HepG2 (cell line): ENCODE results near the gene PIK3R1. TPM values are rescaled to one million over a fixed set of nuclear protein-coding genes. Genes with fewer than 3 reads are reported as not detected.

Source experiments
- ARHGAP35 ChIP-seq: sonication (generic); formaldehyde crosslinking; IDR thresholded peaks from 2 replicates; pipeline ENCODE4 v1.9.0; 2022; ENCODE audit warnings: mild to moderate bottlenecking, inconsistent platforms, moderate library complexity, missing genetic modification reagents, borderline replicate concordance
- ATF3 ChIP-seq: sonication (generic); formaldehyde crosslinking; IDR thresholded peaks from 2 replicates; pipeline ENCODE4 v1.4.0; 2020; ENCODE audit warnings: missing genetic modification reagents
- BRCA1 ChIP-seq: sonication (generic); formaldehyde crosslinking; IDR thresholded peaks from 2 replicates; pipeline ENCODE4 v1.4.0; 2020; ENCODE audit warnings: missing genetic modification reagents
- CENPT ChIP-seq: sonication (generic); formaldehyde crosslinking; IDR thresholded peaks from 2 replicates; pipeline ENCODE4 v1.8.0; 2022; ENCODE audit warnings: low read depth, mild to moderate bottlenecking, moderate library complexity, missing genetic modification reagents
- CSRNP2 ChIP-seq: sonication (generic); formaldehyde crosslinking; conservative IDR thresholded peaks from 2 replicates; pipeline ENCODE4 v1.8.0; 2022; ENCODE audit warnings: low read depth, missing genetic modification reagents
- EP300 ChIP-seq, 3 experiments: sonication (generic) in 1 of 3; formaldehyde crosslinking in 1 of 3; IDR thresholded peaks; 2 replicates each; pipeline versions ENCODE4 v1.5.1 to v1.6.1; 2011 to 2020; ENCODE audit warnings: low read depth in 2 of 3, low read length in 2 of 3, borderline replicate concordance in 1 of 3, improper control_type of control experiment in 1 of 3, mild to moderate bottlenecking in 1 of 3, missing genetic modification reagents in 1 of 3, moderate library complexity in 1 of 3
- HNF4A ChIP-seq: sonication (generic); formaldehyde crosslinking; IDR thresholded peaks from 2 replicates; pipeline ENCODE4 v1.4.0; 2020; ENCODE audit warnings: missing genetic modification reagents
- MEIS1 ChIP-seq: sonication (generic); formaldehyde crosslinking; IDR thresholded peaks from 2 replicates; pipeline ENCODE4 v1.9.0; 2021; ENCODE audit warnings: mild to moderate bottlenecking, missing genetic modification reagents, moderate library complexity, borderline replicate concordance
- MIER2 ChIP-seq: IDR thresholded peaks from 2 replicates; pipeline ENCODE4 v1.6.1; 2016; ENCODE audit warnings: missing biosample characterization, missing genetic modification reagents
- PAX8 ChIP-seq: sonication (generic); formaldehyde crosslinking; IDR thresholded peaks from 2 replicates; pipeline ENCODE4 v1.8.0; 2022; ENCODE audit warnings: mild to moderate bottlenecking, missing genetic modification reagents, borderline replicate concordance
- PHF21A ChIP-seq: sonication (generic); formaldehyde crosslinking; IDR thresholded peaks from 2 replicates; pipeline ENCODE4 v1.5.0; 2020; ENCODE audit warnings: mild to moderate bottlenecking, missing genetic modification reagents
- REL ChIP-seq: sonication (generic); formaldehyde crosslinking; conservative IDR thresholded peaks from 2 replicates; pipeline ENCODE4 v1.8.0; 2022; ENCODE audit warnings: mild to moderate bottlenecking, missing genetic modification reagents, moderate library complexity
- SMAD3 ChIP-seq: sonication (generic); formaldehyde crosslinking; IDR thresholded peaks from 2 replicates; pipeline ENCODE4 v1.4.0; 2020; ENCODE audit warnings: missing genetic modification reagents
- YEATS4 ChIP-seq: sonication (generic); formaldehyde crosslinking; IDR thresholded peaks from 2 replicates; pipeline ENCODE4 v1.4.0; 2020; ENCODE audit warnings: missing genetic modification reagents, borderline replicate concordance
- ZBTB2 ChIP-seq: sonication (generic); formaldehyde crosslinking; IDR thresholded peaks from 2 replicates; pipeline ENCODE4 v1.8.0; 2022; ENCODE audit warnings: low read depth, missing genetic modification reagents
- ZEB1 ChIP-seq: IDR thresholded peaks from 2 replicates; pipeline ENCODE4 v1.6.1; 2012; ENCODE audit warnings: mild to moderate bottlenecking, low read depth, inconsistent platforms; ENCODE audit not compliant: insufficient replicate concordance
- ZFP36L1 ChIP-seq: sonication (generic); formaldehyde crosslinking; IDR thresholded peaks from 2 replicates; pipeline ENCODE4 v1.8.0; 2022; ENCODE audit warnings: mild to moderate bottlenecking, missing genetic modification reagents, moderate library complexity
- ZNF20 ChIP-seq: sonication (generic); formaldehyde crosslinking; IDR thresholded peaks from 2 replicates; pipeline ENCODE4 v1.4.0; 2020; ENCODE audit warnings: mild to moderate bottlenecking, moderate library complexity, missing genetic modification reagents
- ZNF263 ChIP-seq: sonication (generic); formaldehyde crosslinking; IDR thresholded peaks from 2 replicates; pipeline ENCODE4 v1.4.0; 2020; ENCODE audit warnings: missing genetic modification reagents
- ZNF510 ChIP-seq: sonication (generic); formaldehyde crosslinking; IDR thresholded peaks from 2 replicates; pipeline ENCODE4 v1.4.0; 2020; ENCODE audit warnings: low read depth, mild to moderate bottlenecking, missing genetic modification reagents
- ZNF543 ChIP-seq: sonication (generic); formaldehyde crosslinking; IDR thresholded peaks from 2 replicates; pipeline ENCODE4 v1.4.0; 2020; ENCODE audit warnings: mild to moderate bottlenecking, missing genetic modification reagents
- ZNF552 ChIP-seq: sonication (generic); formaldehyde crosslinking; IDR thresholded peaks from 2 replicates; pipeline ENCODE4 v1.9.0; 2022; ENCODE audit warnings: missing genetic modification reagents, mild to moderate bottlenecking, borderline replicate concordance
- ZNF607 ChIP-seq: sonication (generic); formaldehyde crosslinking; IDR thresholded peaks from 2 replicates; pipeline ENCODE4 v1.5.1; 2020; ENCODE audit warnings: missing genetic modification reagents, mild to moderate bottlenecking, borderline replicate concordance
- ZNF619 ChIP-seq: sonication (generic); formaldehyde crosslinking; IDR thresholded peaks from 2 replicates; pipeline ENCODE4 v1.4.0; 2020; ENCODE audit warnings: mild to moderate bottlenecking, missing genetic modification reagents
- ZNF75D ChIP-seq: sonication (generic); formaldehyde crosslinking; IDR thresholded peaks from 2 replicates; pipeline ENCODE4 v1.8.1; 2023; ENCODE audit warnings: missing genetic modification reagents, mild to moderate bottlenecking, borderline replicate concordance
- ZNF761 ChIP-seq: sonication (generic); formaldehyde crosslinking; conservative IDR thresholded peaks from 2 replicates; pipeline ENCODE4 v1.4.0; 2020; ENCODE audit warnings: mild to moderate bottlenecking, missing genetic modification reagents
- polyA plus RNA-seq, 8 experiments: library from polyadenylated mRNA; depleted of rRNA in 3 of 8; stranded (reverse) in 7 of 8; unstranded in 1 of 8; fragments of >200 nt; fragmentation: Illumina TruSeq in 4 of 8; extraction: Trizol in 4 of 8; gene quantifications; 2 replicates each; pipeline versions ENCODE4 v1.2.1 to v1.2.3, GENCODE V29; 2011 to 2016; ENCODE audit warnings: low read depth in 4 of 8, missing spikeins in 1 of 8, mixed read lengths in 1 of 8; ENCODE audit not compliant: insufficient read depth in 1 of 8
- total RNA-seq, 5 experiments: library from RNA; depleted of rRNA; stranded (reverse); fragments of >200 nt; fragmentation: Illumina TruSeq; extraction: Trizol; gene quantifications; 2 replicates each; pipeline ENCODE4 v1.2.3, GENCODE V29; 2016; ENCODE audit warnings: low read depth in 1 of 5

PIK3R1 gene
- total and polyA plus RNA-seq, 2 of the 13 experiments (the other 11 are each of a cell fraction or from before 2014, with no cell fraction given): 8.4 to 21.3 TPM

GRCh38 chr5:68215208-68215897 is at the start of gene PIK3R1 (continued):
- peak; percentile 86; the same call in 1 of the 2 replicates for TF ChIP-seq YEATS4 (CRISPR knock-in tag)
- TF ChIP-seq EP300 (IDR thresholded peaks at IDR 0.05; ENCODE audit: low read depth in 2 of 2, low read length in 2 of 2): no peak
- TF ChIP-seq EP300 (CRISPR knock-in tag; IDR thresholded peaks at IDR 0.05; ENCODE audit: borderline replicate concordance): no peak
- peak; percentile 61 for TF ChIP-seq PHF21A (CRISPR knock-in tag)
- no peak for TF ChIP-seq ZNF20 (CRISPR knock-in tag)
- TF ChIP-seq ZNF263 (CRISPR knock-in tag): peak; percentile 98
- TF ChIP-seq REL (CRISPR knock-in tag): peak; percentile 33; the same call in 1 of the 2 replicates
- no peak for TF ChIP-seq CENPT (CRISPR knock-in tag)
- no peak for TF ChIP-seq ZNF75D (CRISPR knock-in tag)
- TF ChIP-seq ZEB1: peak; percentile 41
- peak; percentile 66; the same call in 1 of the 2 replicates for TF ChIP-seq ZNF607 (CRISPR knock-in tag)
- peak; percentile 57; the same call in 1 of the 2 replicates for TF ChIP-seq ARHGAP35 (CRISPR knock-in tag)
- peak; percentile 77; the same call in 1 of the 2 replicates for TF ChIP-seq ZNF510 (CRISPR knock-in tag)
- 0 out of 2 replicates have a peak, but pooled peaks have one; percentile 5 for TF ChIP-seq HNF4A
- peak; percentile 56; the same call in 1 of the 2 replicates for TF ChIP-seq ZNF543 (CRISPR knock-in tag)
- TF ChIP-seq ZBTB2: peak; percentile 86
- peak; percentile 64; the same call in 1 of the 2 replicates for TF ChIP-seq MEIS1 (CRISPR knock-in tag)
- TF ChIP-seq BRCA1 (CRISPR knock-in tag): 0 out of 2 replicates have a peak, but pooled peaks have one; percentile 38
- peak; percentile 61; the same call in 1 of the 2 replicates for TF ChIP-seq ZNF619 (CRISPR knock-in tag)
- TF ChIP-seq ATF3 (CRISPR knock-in tag): peak; percentile 23; the same call in 1 of the 2 replicates
- TF ChIP-seq SMAD3 (CRISPR knock-in tag): 0 out of 2 replicates have a peak, but pooled peaks have one; percentile 33
- TF ChIP-seq ZNF761 (CRISPR knock-in tag): peak; percentile 72
- TF ChIP-seq ZFP36L1 (CRISPR knock-in tag): no peak
- no peak; the same call in 1 of the 2 replicates for TF ChIP-seq PAX8 (CRISPR knock-in tag)
- 0 out of 2 replicates have a peak, but pooled peaks have one; percentile 67 for TF ChIP-seq CSRNP2
- TF ChIP-seq MIER2: no peak
- TF ChIP-seq ZNF552: no peak
